ENCODE measurements around the gene CACNG7. TPM values are rescaled to one million over a fixed set of nuclear protein-coding genes. Genes with fewer than 3 reads are reported as not detected.

Gene CACNG7
- total RNA-seq, result 4.4 and 4.7 TPM in 2 replicates

GRCh38 chr19:53908935-53909415, at the start of gene CACNG7:
Gene CACNG7 (plus strand): TSS chr19:53909278. CDS start chr19:53912832, 3,554 bp downstream.

GRCh38 chr19:53867225-53868090, 41.6 kb upstream of the CACNG7 start, which contains the start of gene MYADM:
Gene MYADM (plus strand): TSS chr19:53867883. CDS start chr19:53873530, 5,647 bp downstream.

GRCh38 chr19:53881482-53882390, 27.3 kb upstream of the CACNG7 start, which contains the start of gene PRKCG:
Gene PRKCG (plus strand): TSS chr19:53882197. CDS start chr19:53882495, 298 bp downstream.

GRCh38 chr19:53962887-53963431, 53.9 kb downstream of the CACNG7 start, which contains the start of gene CACNG8:
Gene CACNG8 (plus strand): TSS chr19:53962937.

GRCh38 chr19:53991224-53992113, 82.4 kb downstream of the CACNG7 start, which contains the start of gene CACNG6:
Gene CACNG6 (plus strand): TSS chr19:53991637. CDS start chr19:53992878, 1,241 bp downstream.

Other genes with a start within 250 kb of the CACNG7 start
- not detected in 2 replicates for gene NLRP12, start 85.0 kb upstream of the CACNG7 start, total RNA-seq
- 36.5 and 94.9 TPM in 2 replicates for gene MYADM, start 41.4 kb upstream of the CACNG7 start, total RNA-seq
- 0.14 TPM in 1 of 2 replicates, not detected in the other for gene PRKCG, start 27.1 kb upstream of the CACNG7 start, total RNA-seq
- 0.43 and 0.66 TPM in 2 replicates for gene CACNG8, start 53.7 kb downstream of the CACNG7 start, total RNA-seq
- 3.7 and 4.0 TPM in 2 replicates for gene CACNG6, start 82.4 kb downstream of the CACNG7 start, total RNA-seq
- not detected in 2 replicates for gene VSTM1, start 154.6 kb downstream of the CACNG7 start, total RNA-seq
- not detected in 2 replicates for gene TARM1, start 172.1 kb downstream of the CACNG7 start, total RNA-seq
- 0.86 and 2.8 TPM in 2 replicates for gene OSCAR, start 191.5 kb downstream of the CACNG7 start, total RNA-seq
- 7.0 and 12.9 TPM in 2 replicates for gene NDUFA3, start 193.6 kb downstream of the CACNG7 start, total RNA-seq
- 15.2 and 21.9 TPM in 2 replicates for gene TFPT, start 206.4 kb downstream of the CACNG7 start, total RNA-seq
- gene PRPF31, start 206.5 kb downstream of the CACNG7 start, total RNA-seq, result 53.8 and 69.1 TPM in 2 replicates
- gene CNOT3, start 228.5 kb downstream of the CACNG7 start, total RNA-seq, result 11.9 and 28.7 TPM in 2 replicates